Colonic mucosa (tissue), 4 donors: ENCODE measurements around the gene HK3. TPM values are rescaled to one million over a fixed set of nuclear protein-coding genes. Genes with fewer than 3 reads are reported as not detected.
A peak's percentile ranks its signal among the peaks of the same experiment; 100 is the strongest.

Source experiments
- DNase-seq: peaks from one replicate; pipeline ENCODE4 v3.0.0-alpha.2; 2020
- H3K27ac ChIP-seq: fragments of 200-600 bp; one replicate; pipeline ENCODE4 v1.8.0; 2021
- H3K27me3 ChIP-seq: fragments of 200-600 bp; one replicate; pipeline ENCODE4 v1.8.0; 2021
- H3K36me3 ChIP-seq: fragments of 200-600 bp; one replicate; pipeline ENCODE4 v1.8.0; 2021
- H3K4me1 ChIP-seq: fragments of 200-600 bp; one replicate; pipeline ENCODE4 v1.8.0; 2021; ENCODE audit warnings: mild to moderate bottlenecking
- H3K4me3 ChIP-seq: fragments of 200-600 bp; one replicate; pipeline ENCODE4 v1.8.0; 2021
- H3K9ac ChIP-seq, 2 donors: one replicate each; pipeline ENCODE4 v1.7.0; 2013; ENCODE audit warnings: control low read depth in 2 of 2, low read depth in 2 of 2, low read length in 2 of 2
- H3K9me3 ChIP-seq: fragments of 200-600 bp; one replicate; pipeline ENCODE4 v1.8.0; 2021
- CTCF ChIP-seq: fragments of 200-600 bp; IDR thresholded peaks from one replicate; pipeline ENCODE4 v1.8.0; 2022; ENCODE audit warnings: antibody characterized with exemption, mild to moderate bottlenecking
- intact Hi-C: fragments of 100-400 bp; cut with DNase I; formaldehyde crosslinking; loops from one replicate; pipeline ENCODE4 v1.14.1; 2022
- total RNA-seq, 2 donors: library from RNA; stranded (reverse); fragmentation: NEBNext Ultra II Directional in 1 of 2; extraction: Animal tissue kit (Norgen Biotek cat#: 25700) in 1 of 2; gene quantifications; one replicate each; pipeline ENCODE4 v1.2.1, GENCODE V29; 2021
- donor health status: healthy.
- donor health status: DM: no; HTN: no; CAD: no.
- donor health status: DM: no; HTN: no; CAD: no.

Gene HK3
- total RNA-seq, 2 donors from 2014 or later, result 1.6 to 3.0 TPM

DNA sequence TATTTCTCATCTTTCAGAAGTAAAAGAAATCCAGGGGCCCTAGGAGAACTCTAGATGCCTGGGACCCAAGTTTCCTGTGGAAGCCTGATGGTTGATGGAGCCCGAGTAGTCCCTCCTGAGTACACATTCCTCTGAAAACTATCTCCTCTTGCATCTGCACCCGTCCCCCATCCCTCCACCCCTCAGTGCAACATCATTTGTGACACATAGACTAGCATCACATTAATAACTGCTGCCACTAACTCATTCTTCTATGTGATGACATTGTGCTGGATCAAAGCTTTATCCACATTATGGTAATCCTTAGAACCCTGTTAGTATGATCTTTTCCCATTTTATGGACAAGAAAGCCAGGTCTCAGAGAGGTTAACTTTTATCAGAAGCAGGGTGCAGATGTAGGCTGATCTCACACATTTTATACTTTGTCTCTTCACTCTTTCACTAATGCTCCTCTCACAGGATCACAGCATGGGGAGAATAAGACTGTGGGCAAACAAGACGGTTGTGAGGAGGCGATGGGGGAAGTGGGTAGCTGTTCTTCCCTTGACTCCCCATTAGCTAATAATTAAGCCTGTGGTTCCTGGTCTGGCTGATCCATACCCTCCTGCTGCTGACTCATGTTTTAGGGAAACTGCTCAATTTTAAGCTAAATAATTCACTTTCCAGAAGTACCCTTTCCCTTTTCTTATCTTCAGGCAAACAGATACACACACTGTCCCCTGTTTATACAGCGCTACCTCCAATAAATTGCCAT is 3.9 kb upstream of the HK3 start:
- Histone ChIP-seq H3K36me3 (peaks cover 4% of the 10 kb centered on the region), H3K4me1 (no peaks in the 10 kb centered on the region), H3K27me3 (no peaks in the 10 kb centered on the region), H3K4me3 (no peak overlapping the region), H3K9me3 (no peaks in the 10 kb centered on the region), H3K27ac (no peak overlapping the region), H3K9ac (no peak overlapping the region)
- intact Hi-C loops, result no loop called here
- DNase-seq, result no peak
- no peak for TF ChIP-seq CTCF

DNA sequence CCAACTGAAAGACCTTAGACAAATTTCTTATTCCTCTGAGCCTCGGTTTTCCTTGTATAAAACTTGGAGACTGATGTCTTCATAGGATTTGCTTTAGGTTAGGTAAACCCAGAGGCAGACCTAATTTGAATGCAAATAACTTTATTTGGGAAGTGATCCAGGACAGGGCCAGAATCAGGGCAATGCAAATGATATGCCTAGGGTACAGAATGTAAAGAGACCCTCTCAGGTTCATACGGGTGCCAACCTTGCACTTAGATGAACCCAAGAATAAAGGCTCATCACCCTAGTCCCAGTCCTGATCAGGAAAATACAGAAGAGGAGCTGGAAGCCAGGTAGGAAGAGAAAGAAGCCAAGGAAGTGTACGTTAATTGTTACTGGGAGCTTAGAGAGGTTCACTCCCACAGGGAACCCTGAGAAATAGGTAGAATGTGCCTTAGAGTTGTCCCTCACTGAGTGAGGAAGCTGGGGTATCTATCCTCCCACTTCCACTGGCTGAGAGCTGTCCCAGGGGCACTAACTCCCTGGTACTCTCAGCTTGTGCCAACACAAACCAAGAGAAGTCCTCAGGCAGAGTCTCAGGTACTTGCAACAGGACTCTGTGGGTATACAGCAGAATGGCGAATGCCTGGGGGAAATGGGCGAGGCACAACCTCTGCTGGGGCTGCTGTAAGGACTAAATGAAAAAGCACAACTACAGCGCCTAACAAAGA is 3.1 kb upstream of the HK3 start:
- intact Hi-C loops, result no loop called here
- Histone ChIP-seq H3K27ac (no peak overlapping the region), H3K36me3 (no peaks in the 10 kb centered on the region), H3K27me3 (no peaks in the 10 kb centered on the region), H3K4me3 (no peak overlapping the region), H3K9ac (no peak overlapping the region), H3K4me1 (no peaks in the 10 kb centered on the region), H3K9me3 (no peaks in the 10 kb centered on the region)
- DNase-seq, result no peak
- no peak for TF ChIP-seq CTCF

DNA sequence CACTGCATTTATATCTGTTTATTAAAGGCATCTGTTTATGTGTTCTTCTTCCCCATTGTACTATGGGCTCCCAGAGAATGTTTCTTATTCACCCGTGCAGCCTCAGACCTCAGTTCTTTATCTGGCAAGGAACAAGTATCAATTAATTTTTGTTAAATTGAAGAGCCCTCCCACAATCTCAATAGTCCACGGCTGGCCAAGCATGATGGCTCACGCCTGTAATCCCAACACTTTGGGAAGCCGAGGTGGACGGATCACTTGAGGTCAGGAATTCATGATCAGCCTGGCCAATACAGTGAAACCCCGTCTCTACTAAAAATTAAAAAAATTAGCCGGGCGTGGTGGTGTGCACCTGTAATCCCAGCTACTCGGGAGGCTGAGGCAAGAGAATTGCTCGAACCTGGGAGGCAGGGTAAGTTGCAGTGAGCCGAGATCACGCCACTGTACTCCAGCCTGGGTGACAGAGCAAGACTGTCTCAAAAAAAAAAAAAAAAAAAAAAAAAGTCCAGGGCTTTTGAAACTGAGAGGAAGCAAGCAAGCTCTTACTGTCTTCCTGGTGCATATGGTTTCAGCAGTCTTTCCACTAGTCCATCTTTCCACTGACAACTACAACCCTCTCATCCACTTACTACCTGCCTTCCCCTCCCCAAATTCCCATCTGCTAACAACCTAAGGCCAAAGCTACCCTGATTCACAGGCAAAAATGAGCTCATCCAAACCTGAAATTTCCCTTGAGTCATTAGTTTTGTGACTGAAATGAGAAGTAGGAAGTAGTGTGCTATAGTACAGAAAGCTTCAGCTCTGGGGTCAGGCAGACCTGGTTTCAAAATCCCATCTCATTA is 2.3 kb upstream of the HK3 start:
- no peak for DNase-seq
- Histone ChIP-seq H3K9ac (no peak overlapping the region), H3K4me3 (no peak overlapping the region), H3K9me3 (no peaks in the 10 kb centered on the region), H3K27me3 (no peaks in the 10 kb centered on the region), H3K27ac (no peak overlapping the region), H3K4me1 (no peaks in the 10 kb centered on the region), H3K36me3 (no peaks in the 10 kb centered on the region)
- no peak for TF ChIP-seq CTCF
- intact Hi-C loops, result no loop called here

DNA sequence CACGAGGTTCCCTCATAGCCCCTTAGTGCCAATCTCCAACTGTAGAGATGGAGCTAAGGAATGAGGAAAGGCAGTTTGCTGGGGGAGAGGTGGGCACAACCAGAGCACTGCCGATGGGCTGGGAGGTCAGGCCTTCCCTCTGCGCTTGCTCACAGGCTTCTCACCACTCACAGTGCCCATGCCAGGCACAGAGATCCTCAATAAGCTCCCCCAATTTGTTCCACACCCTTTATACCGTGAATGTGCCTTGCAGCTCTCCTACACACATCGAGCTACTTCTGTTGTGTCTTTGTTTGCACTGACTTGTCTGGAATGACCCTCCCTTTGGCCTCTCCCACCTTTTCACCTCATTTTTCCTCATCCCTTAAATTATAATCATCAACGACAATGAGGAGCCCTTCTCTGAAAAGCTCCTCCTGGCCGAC is 1.6 kb upstream of the HK3 start:
- Histone ChIP-seq H3K4me3 (no peak overlapping the region), H3K36me3 (no peaks in the 10 kb centered on the region), H3K9me3 (no peaks in the 10 kb centered on the region), H3K9ac (no peak overlapping the region), H3K4me1 (no peaks in the 10 kb centered on the region), H3K27me3 (no peaks in the 10 kb centered on the region), H3K27ac (no peak overlapping the region)
- no peak for DNase-seq
- intact Hi-C loops, result no loop called here
- TF ChIP-seq CTCF, result no peak

DNA sequence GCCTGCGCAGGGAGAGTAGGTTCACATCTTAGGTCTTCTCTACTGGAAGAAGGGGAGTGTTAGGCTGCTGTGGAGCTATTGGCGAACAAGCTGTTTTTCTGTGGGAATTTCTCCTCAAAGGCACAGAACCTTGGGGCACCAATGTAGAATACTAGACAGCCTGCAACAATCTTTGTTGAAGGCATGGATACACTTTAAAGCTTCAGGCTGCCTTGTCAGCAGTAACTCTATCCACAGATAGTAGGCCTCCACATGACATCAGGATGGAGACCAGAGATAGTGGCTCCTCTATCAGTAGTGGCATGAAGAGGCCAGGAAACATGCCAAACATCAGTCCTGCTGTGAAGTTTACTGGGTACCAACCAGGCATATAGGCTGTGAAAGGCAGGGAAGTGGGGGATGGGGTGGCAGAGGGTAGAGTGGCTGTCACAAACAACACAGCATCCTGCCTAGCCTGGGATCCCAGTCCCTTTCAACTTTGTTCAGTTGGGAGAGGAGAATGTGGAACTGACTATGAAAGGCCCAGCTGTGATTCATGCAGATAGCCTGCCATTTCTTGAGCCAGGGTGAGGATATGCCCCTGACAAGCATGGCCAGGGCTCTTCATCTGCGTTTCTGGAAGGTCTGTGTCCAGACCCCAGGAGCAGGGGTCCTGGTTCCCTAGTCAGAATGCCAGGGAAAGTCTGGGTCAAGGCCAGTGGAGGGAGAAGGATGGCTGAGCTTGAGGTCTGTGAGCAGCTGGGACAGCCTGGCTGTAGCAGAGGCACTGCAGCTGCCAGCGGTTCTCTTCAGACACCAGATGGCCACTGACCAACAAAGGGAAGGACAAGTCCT is 1.0 kb upstream of the HK3 start:
- Histone ChIP-seq H3K9me3 (no peaks in the 10 kb centered on the region), H3K9ac (no peak overlapping the region), H3K27ac (peak overlapping the region; percentile 37), H3K4me1 (no peaks in the 10 kb centered on the region), H3K4me3 (no peak overlapping the region), H3K27me3 (no peaks in the 10 kb centered on the region), H3K36me3 (no peaks in the 10 kb centered on the region)
- DNase-seq, result no peak
- no peak for TF ChIP-seq CTCF
- intact Hi-C loops, result no loop called here
